Gastroesophageal sphincter (tissue), 3 donors: ENCODE measurements around the gene CFAP77.

Source experiments
- EP300 ChIP-seq: sonication (generic); formaldehyde crosslinking; IDR thresholded peaks from one replicate; pipeline ENCODE4 v1.6.1; 2017; ENCODE audit warnings: antibody characterized with exemption, mild to moderate bottlenecking
- POLR2A ChIP-seq, 2 donors: fragments of 450-650 bp; IDR thresholded peaks; one replicate each; pipeline ENCODE4 v1.6.1; 2017; ENCODE audit warnings: antibody characterized with exemption in 2 of 2, mild to moderate bottlenecking in 2 of 2, moderate library complexity in 1 of 2
- POLR2AphosphoS5 ChIP-seq: sonication (generic); formaldehyde crosslinking; IDR thresholded peaks from one replicate; pipeline ENCODE4 v1.6.1; 2017; ENCODE audit warnings: antibody characterized with exemption
- TF ChIP-seq, protein P1 (sequence below), 4 experiments: fragments of 200-600 bp in 2 of 4; fragments of 450-650 bp in 2 of 4; sonication (generic) in 1 of 4; IDR thresholded peaks; one replicate each; pipeline ENCODE4 v1.5.1; 2017 to 2019; ENCODE audit warnings: antibody characterized with exemption in 4 of 4, mild to moderate bottlenecking in 2 of 4, moderate library complexity in 2 of 4

DNA sequence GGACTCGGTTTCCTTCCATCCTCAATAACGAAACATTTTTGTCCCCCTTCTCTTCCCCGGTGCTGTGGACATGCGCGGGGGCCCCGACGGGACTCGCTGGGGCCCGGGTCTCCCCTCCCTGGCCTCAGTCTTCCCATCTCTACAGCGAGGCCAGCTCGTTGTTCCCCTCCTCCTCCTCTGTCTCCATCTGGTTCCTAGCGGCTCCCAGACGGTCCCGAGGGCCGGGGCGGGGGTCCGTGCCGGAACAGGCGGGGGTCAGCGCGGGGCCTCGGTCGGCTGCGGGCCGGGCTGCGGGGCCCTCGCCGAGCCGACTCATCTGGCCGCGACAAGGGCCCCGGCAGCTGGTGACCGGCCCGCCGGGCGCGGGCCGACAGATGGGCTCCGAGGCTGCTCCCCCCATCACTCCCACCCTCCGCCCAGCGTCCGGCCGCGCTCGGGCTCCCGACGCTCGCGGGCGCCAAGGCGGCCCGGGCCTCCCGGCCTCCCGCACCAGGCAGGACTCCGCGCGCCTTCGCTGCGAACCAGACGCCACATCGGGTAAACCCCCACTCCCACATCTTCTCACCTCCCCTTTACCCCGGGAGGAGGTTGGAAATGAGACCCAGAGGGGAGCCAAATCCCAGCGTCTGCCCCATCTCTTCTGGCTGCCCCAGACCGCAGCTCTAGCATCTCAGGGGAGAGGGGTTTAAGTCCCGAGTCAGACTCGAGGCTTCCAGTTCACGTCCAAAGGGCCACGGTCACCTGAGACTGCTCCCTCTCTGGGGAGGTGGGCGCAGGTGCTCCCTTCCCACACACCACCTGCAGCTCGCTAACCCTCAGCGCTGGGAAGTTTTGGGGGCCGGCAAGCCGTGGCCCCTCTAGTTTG is 180.5 kb downstream of the CFAP77 start:
- TF ChIP-seq POLR2A (IDR thresholded peaks at IDR 0.05) (no peak), POLR2AphosphoS5 (no peak), EP300 (no peak)
- TF ChIP-seq, protein P1, sequence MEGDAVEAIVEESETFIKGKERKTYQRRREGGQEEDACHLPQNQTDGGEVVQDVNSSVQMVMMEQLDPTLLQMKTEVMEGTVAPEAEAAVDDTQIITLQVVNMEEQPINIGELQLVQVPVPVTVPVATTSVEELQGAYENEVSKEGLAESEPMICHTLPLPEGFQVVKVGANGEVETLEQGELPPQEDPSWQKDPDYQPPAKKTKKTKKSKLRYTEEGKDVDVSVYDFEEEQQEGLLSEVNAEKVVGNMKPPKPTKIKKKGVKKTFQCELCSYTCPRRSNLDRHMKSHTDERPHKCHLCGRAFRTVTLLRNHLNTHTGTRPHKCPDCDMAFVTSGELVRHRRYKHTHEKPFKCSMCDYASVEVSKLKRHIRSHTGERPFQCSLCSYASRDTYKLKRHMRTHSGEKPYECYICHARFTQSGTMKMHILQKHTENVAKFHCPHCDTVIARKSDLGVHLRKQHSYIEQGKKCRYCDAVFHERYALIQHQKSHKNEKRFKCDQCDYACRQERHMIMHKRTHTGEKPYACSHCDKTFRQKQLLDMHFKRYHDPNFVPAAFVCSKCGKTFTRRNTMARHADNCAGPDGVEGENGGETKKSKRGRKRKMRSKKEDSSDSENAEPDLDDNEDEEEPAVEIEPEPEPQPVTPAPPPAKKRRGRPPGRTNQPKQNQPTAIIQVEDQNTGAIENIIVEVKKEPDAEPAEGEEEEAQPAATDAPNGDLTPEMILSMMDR (IDR thresholded peaks at IDR 0.05) = no peak
